GM18505 (cell line): Measurements from ENCODE around the gene GPATCH2L.

Experiments
- ATAC-seq: cut with Tn5 transposase; IDR thresholded peaks from one replicate; pipeline ENCODE4 v1.9.1; 2021; ENCODE audit not compliant: unreplicated experiment
- POLR2A ChIP-seq: IDR thresholded peaks from 4 replicates; pipeline ENCODE4 v1.6.1; 2011; ENCODE audit warnings: borderline replicate concordance; ENCODE audit not compliant: insufficient read depth, insufficient read length; ENCODE audit errors: extremely low read depth

Gene GPATCH2L

DNA sequence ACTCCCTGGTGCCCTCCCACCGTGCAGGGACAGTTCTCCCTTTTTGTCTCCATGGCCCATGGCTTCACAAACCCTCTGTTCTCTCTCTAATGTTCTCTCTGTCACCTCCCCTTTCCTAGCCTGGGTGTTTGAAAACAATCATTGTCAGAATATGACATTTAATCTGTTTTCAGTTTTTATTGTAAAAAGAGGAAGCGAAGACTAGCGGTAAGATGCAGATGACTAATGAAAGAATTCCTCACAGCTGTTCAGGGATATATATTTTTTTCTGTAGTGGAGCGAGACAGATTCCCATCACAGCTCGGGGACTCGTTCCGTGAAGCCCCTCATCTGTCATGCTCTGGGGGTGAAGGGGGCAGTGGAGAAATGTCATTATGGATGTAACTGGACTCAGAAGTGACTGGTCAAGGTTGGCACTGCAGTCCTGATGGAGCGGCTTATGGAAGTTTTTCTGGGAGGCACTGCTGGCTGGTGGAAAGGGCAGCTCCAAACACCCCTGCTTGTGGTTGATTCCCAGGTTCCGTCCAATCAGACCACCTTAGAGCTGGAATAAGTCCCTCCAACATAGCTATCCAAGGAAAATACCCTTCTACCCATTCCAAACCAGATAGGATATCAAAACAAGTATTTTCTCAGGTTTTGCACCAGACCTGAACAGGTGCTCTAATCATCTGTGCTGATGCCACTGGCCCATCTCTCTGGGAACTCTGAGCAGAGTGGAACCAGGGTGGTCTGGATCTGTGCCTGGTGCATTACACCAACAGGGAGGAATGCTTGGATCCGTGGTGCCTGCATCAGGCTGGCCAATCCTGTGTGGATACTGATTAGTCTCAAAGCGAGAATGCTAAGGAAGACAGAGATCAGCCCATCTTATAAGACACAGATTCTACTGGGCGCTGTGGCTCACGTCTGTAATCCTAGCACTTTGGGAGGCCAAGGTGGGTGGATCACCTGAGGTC lies 84.7 kb downstream of the GPATCH2L start:
- no peak for TF ChIP-seq POLR2A
- ATAC-seq = peak; percentile 74

- no peak for ATAC-seq
- TF ChIP-seq POLR2A = no peak
Measured at GRCh38 chr14:76237349-76237990, 85.7 kb downstream of the GPATCH2L start.

DNA sequence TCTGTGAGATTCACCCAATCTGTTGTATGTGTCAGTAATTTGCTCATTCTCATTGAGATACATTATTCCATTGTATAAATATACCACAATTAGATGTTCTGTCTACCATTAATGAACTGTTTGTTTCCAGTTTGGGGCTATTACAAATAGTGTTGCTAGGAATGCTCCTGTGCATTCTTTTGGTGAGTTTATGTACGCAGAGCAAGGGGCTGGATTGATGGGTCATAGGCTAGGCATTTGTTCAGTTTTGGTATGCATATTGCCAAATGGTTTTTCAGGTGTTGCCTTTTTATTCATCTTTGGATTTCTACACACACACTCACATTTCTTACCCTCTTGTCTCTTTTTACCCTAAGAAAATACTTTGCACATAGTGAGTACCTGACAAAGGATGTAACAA lies 93.4 kb downstream of the GPATCH2L start:
- ATAC-seq = no peak
- no peak for TF ChIP-seq POLR2A

DNA sequence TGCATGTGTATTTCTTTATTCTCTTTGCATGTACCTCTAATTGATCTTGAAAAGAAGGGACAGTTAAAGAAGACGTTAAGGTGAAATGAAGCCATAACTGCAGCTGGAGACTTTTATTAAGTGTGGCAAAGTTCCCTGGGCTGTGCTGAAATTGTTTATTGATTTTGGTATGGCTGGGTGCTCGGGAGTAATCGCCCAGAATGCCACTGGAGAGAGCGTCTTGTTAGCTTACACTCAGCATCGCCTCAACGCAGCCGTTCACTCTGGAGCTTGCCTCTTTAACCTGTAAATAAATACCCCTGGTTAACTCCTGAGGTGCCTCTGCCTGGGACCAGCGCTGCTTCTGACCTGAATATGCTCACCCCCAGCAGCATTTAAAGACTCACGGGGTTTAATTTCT lies 98.6 kb downstream of the GPATCH2L start:
- no peak for ATAC-seq
- TF ChIP-seq POLR2A = no peak

DNA sequence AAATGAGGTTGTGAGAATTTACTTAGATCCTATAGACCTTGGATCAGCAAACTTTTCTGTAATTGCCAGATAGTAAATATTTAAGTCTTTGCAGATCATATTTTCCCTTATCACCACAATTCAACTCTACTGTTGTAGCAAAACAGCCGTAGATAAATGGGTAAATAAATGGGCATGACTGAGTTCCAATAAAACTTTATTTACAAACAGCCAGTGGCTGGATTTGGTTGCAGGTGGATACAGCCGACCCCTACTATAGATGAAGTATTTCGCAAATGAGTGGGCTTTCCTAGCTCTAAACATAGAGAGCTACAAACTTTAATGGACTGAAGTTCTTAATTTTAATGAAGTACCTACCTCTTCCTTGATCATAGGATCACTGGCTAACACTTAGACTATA lies 100.7 kb downstream of the GPATCH2L start:
- ATAC-seq = no peak
- no peak for TF ChIP-seq POLR2A

GRCh38 chr14:76253111-76253510 lies 101.4 kb downstream of the GPATCH2L start:
- ATAC-seq = no peak
- no peak for TF ChIP-seq POLR2A

DNA sequence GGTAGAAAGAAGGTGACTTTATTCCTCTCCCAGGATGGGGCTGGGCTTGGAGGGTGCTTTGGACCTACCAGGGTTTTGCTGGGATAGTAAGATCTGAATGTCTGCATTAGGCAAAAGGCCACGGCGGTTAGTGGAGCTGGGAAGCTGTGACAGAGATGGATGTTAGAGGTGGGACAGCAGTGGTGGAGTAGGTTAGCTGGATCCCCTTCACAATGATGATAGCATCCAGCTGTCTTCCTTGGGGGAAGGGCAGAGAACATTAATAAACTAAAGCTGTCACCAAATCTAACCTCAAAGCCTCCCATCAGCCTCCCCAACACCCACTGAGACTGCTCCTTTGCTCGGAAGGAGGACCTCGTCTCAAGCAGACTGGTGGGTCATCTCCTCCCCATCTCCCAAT lies 104.8 kb downstream of the GPATCH2L start:
- ATAC-seq = no peak
- no peak for TF ChIP-seq POLR2A

- no peak for ATAC-seq
- TF ChIP-seq POLR2A = no peak
Measured at GRCh38 chr14:76257111-76257803, 105.5 kb downstream of the GPATCH2L start.

DNA sequence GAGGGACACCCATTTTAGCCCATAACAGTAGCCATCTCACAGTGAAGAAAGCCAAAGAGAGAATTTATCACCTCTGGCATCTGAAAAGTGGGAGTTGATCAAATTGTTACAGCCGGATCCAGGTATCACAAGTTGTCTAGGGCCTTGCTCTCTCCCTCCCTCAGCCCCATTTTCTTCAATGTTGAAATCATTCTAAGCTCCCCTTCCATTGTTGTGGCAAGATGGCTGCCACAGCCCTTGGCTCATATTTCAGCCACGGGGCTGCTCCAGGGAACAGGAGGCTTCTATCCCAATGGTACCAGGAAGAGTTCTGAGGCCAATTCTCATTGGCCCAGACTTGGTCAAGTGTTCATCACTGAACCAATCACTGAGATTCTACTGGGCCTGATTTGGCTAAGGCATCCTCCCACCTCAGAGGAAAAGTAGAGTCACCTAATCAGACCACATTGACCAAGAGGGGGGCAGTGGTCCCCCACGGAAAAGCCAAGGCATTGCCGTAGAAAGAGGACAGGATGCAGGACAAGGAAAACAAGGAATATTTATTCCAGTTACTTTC lies 106.2 kb downstream of the GPATCH2L start:
- TF ChIP-seq POLR2A = no peak
- no peak for ATAC-seq

DNA sequence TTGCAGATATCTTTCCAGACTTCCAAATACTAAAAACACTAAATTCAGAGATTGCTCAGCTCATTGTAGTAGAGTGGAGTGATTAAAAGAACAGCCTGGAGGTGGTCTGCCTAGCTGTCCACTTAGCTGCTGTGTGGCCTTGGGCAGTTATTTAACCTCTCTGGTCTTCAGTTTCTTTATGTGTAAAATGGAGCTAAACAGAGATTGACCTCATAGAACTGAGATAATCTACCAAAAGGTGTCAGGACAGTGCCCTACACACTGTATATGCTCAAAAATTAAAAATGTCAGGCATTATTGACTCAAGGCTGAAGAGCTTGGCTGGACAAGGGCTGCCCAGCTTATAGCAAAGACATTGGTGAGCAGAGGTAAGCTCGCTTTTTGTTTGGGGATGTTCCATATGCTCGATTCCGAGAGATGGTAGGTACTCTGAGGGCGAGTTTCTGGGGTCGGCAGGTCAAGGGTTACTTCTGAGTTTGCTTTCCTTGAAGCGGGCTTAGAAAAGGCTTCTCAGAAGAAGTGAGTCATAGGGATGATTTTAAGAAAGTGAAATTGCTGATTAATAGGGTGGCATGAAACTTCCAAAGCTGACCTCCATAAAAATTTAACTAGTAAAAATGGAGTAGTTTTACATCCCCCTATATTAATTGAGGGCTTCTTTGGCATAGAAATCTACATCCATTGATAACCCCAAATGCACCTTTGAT lies 107.5 kb downstream of the GPATCH2L start:
- ATAC-seq = no peak
- TF ChIP-seq POLR2A = no peak

GRCh38 chr14:76260749-76261148 lies 109.0 kb downstream of the GPATCH2L start:
- no peak for TF ChIP-seq POLR2A
- ATAC-seq = no peak

DNA sequence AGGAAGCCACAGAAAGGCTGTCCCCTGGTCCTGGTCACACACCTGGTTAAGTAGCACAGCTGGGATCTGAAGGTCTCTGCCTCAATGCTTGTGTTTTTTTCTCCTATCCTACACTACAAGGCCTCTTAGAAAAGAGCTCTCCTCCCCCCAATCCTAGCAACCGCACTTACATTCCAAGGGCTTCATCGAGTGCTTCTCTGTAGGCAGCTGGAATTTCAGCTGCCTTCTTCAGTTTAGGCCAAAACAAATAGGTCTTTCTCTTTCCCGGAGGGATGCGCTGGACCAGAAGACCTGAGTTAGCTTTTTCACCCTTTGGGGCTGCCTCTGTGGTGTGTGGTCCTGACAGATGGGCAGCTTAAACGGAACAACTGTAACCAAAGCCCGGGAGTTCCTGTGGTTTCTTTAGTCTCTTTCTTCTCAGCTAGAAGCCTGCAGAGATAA lies 109.7 kb downstream of the GPATCH2L start:
- ATAC-seq = no peak
- TF ChIP-seq POLR2A = no peak
